ENCODE data around the gene PVALEF. TPM values are rescaled to one million over a fixed set of nuclear protein-coding genes. Genes with fewer than 3 reads are reported as not detected.

PVALEF gene
- total and polyA plus RNA-seq, 11 donors, result not detected

GRCh38 chr17:81231121-81231645, 65.9 kb downstream of the PVALEF start:
- ATAC-seq, result no peak
- peaks cover 0 to 10% (median 0%) of the 10 kb centered on the region in 12 donors for H3K9me3 ChIP-seq
- 89 to 93% (median 91%) methylated on average over 16 to 31 of the region's 31 CpGs for WGBS, 4 donors
- DNase-seq, result no peak
- peaks cover 0 to 9% (median 0%) of the 10 kb centered on the region in 12 donors for H3K4me1 ChIP-seq
- peaks cover 0 to 60% (median 28%) of the 10 kb centered on the region in 9 donors for H3K36me3 ChIP-seq
- no peak overlapping the region for H3K27ac ChIP-seq
- no peak overlapping the region for H3K4me3 ChIP-seq
- no peaks in the 10 kb centered on the region for H3K27me3 ChIP-seq
- intact Hi-C loops (cut with DNase I), result loop anchor here in 1 of 10 donors (10.0 kb wide), 1 partner anchor 216 kb away; no protein-coding TSS in a partner anchor
- TF ChIP-seq POLR2A (IDR thresholded peaks at IDR 0.05) (no peak), CTCF (IDR thresholded peaks at IDR 0.05) (no peak)

DNA sequence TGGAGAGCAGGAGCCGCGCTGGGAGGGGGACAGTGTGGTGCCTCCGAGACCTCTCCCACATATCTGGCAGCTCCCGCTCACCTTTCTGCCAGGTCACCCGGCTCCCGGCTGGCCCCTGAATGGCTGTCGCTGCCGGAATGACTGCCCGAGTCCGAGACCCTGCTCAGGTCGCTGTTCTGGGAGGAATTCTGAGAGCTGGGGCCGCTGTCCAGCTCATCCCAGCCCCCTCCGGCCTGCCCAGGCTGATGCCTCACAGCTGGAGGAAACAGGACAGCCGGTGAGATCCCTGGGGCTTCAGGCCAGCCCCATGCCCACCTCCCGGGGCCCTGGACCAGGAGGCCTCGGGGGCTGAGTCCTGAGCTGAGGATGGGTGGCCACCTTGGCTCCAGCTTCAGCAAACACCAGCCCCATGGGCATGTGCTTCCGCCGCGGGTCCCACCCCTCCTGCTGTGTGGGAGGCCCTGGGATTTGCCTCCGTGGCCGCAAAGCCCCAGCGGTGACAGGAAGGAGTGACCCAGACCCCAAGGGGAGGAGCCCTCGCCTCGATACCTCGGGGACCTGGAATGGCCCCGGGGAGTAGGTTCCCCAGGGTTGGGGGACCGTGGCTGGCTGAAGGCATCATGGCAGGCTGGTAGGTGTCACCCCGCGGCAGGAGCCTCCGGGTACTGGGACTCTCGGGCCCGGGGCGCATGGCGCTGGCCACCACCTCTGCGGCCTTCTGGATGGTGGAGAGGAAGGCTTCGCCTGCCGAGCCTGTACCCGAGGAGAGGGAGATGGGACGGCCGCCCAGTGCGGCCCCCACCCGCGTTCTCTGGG, 66.7 kb downstream of the PVALEF start:
- Histone ChIP-seq H3K4me1 (peaks cover 0 to 10% (median 3%) of the 10 kb centered on the region in 12 donors), H3K9me3 (peaks cover 0 to 3% (median 0%) of the 10 kb centered on the region in 12 donors), H3K36me3 (peaks cover 0 to 66% (median 28%) of the 10 kb centered on the region in 9 donors), H3K4me3 (no peak overlapping the region), H3K27me3 (no peaks in the 10 kb centered on the region), H3K27ac (no peak overlapping the region)
- 88 to 92% (median 90%) methylated on average over 17 to 43 of the region's 43 CpGs for WGBS, 4 donors
- no peak for TF ChIP-seq POLR2A (IDR thresholded peaks at IDR 0.05)
- no peak for TF ChIP-seq CTCF (IDR thresholded peaks at IDR 0.05)
- intact Hi-C loops (cut with DNase I), result loop anchor here in 1 of 10 donors (10.0 kb wide), 1 partner anchor 217 kb away; no protein-coding TSS in a partner anchor
- DNase-seq, result no peak
- no peak for ATAC-seq

MicroRNAs within 50 kb of the gene (microRNA counts, 767-probe panel; counts per million panel counts)
- microRNA hsa-miR-1250, result 0 to 71.6 counts per million in 2 donors
- 3,525 to 3,536 counts per million in 2 donors for microRNA hsa-miR-338-3p
- microRNA hsa-miR-338-5p, result 1,658 to 2,085 counts per million in 2 donors
- microRNA hsa-miR-657, result 0 to 71.6 counts per million in 2 donors

Small RNA genes within 50 kb of the gene (microRNA-seq; reads per million reads assigned to microRNA genes)
- gene MIR1250 (1.3 to 3.1 (median 2.3) reads per million in 4 donors), gene MIR3065 (0 reads per million in 4 donors), gene MIR338 (0 reads per million in 4 donors), gene MIR657 (0 reads per million in 4 donors)

Other genes starting within 250 kb of the PVALEF start
- 10 to 100 TPM; 17.9 to 25.9 (median 19.4) TPM for gene CHMP6, start 173.7 kb upstream of the PVALEF start, total RNA-seq
- 10 to 100 TPM; 24.4 to 35.5 TPM for gene CHMP6, start 173.7 kb upstream of the PVALEF start, polyA plus RNA-seq
- 10 to 100 TPM in 8 of 9 donors, 1 to 10 TPM in 1; 8.9 to 30.2 (median 18.8) TPM for gene BAIAP2, start 130.4 kb upstream of the PVALEF start, total RNA-seq
- 10 to 100 TPM; 15.3 to 18.5 TPM for gene BAIAP2, start 130.4 kb upstream of the PVALEF start, polyA plus RNA-seq
- 10 to 100 TPM in 2 of 9 donors, 1 to 10 TPM in 7; 3.6 to 12.0 (median 9.6) TPM for gene AATK, start 714 bp downstream of the PVALEF start, total RNA-seq
- 1 to 10 TPM; 1.3 to 3.9 TPM for gene AATK, start 714 bp downstream of the PVALEF start, polyA plus RNA-seq
- 10 to 100 TPM in 3 of 9 donors, 1 to 10 TPM in 6; 7.0 to 15.8 (median 8.9) TPM for gene CEP131, start 57.5 kb downstream of the PVALEF start, total RNA-seq
- 10 to 100 TPM in 1 of 2 donors, 1 to 10 TPM in 1; 8.0 to 14.7 TPM for gene CEP131, start 57.5 kb downstream of the PVALEF start, polyA plus RNA-seq
- 10 to 100 TPM in 5 of 9 donors, 1 to 10 TPM in 4; 6.8 to 16.0 (median 10.2) TPM for gene TEPSIN, start 73.5 kb downstream of the PVALEF start, total RNA-seq
- 10 to 100 TPM; 12.4 to 14.4 TPM for gene TEPSIN, start 73.5 kb downstream of the PVALEF start, polyA plus RNA-seq
- gene NDUFAF8, start 73.8 kb downstream of the PVALEF start, total RNA-seq, result 10 to 100 TPM; 31.8 to 77.1 (median 50.2) TPM
- 10 to 100 TPM; 26.7 to 51.9 TPM for gene NDUFAF8, start 73.8 kb downstream of the PVALEF start, polyA plus RNA-seq
- 10 to 100 TPM; 27.4 to 67.7 (median 43.1) TPM for gene SLC38A10, start 129.8 kb downstream of the PVALEF start, total RNA-seq
- gene SLC38A10, start 129.8 kb downstream of the PVALEF start, polyA plus RNA-seq, result 10 to 100 TPM; 48.0 to 63.3 TPM
- gene BAHCC1, start 229.9 kb downstream of the PVALEF start, total RNA-seq, result 10 to 100 TPM in 3 of 9 donors, 1 to 10 TPM in 6; 6.0 to 19.6 (median 9.3) TPM
- 1 to 10 TPM; 7.6 to 8.5 TPM for gene BAHCC1, start 229.9 kb downstream of the PVALEF start, polyA plus RNA-seq

Measured in heart left ventricle (tissue), 16 donors.